NCI-H2196 treated with DMSO at 0.1 percent for 48 hours (cell line): ENCODE data around the gene TMPRSS9.
"Not testable (repeated sequence)": the region's sequence is repeated elsewhere in the genome, so short reads cannot be mapped to it uniquely, and the experiment has no call there.

ENCODE experiments used
- DNase-seq: peaks from one replicate; lab custom pipeline; 2025; ENCODE audit not compliant: unreplicated experiment; lab: John Stamatoyannopoulos, UW

TMPRSS9 gene

DNA sequence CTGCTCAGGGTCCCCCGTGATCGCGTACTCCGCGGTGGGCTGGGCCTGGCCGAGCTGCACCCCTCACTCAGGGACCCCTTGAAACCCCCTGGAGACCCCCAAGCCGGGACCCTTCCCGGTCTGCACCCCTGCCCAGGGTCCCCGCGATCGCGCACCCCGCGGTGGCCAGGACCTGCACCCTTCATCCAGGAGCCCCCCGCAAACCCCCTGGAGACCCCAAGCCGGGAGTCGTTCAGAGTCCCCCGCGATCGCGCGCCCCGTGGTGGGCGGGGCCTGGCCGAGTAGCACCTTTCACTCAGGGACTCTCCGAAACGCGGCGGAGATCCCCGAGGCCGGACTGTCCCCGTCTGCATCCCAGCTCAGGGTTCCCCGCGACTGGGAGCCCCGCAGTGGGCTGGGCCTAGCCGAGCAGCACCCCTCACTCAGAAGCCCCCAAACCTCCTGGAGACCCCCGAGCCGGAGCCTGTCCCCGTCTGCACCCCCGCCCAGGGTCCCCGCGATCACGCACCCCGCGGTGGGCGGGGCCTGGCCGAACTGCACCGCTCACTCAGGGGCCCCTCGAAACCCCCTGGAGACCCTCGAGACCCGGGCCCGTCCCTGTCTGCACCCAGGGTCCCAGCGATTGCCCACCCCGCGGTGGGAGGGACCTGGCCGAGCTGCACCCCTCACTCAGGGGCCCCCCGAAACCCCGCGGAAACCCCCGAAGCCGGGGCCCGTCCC is 95.9 kb downstream of the TMPRSS9 start:
- no peak for DNase-seq

DNA sequence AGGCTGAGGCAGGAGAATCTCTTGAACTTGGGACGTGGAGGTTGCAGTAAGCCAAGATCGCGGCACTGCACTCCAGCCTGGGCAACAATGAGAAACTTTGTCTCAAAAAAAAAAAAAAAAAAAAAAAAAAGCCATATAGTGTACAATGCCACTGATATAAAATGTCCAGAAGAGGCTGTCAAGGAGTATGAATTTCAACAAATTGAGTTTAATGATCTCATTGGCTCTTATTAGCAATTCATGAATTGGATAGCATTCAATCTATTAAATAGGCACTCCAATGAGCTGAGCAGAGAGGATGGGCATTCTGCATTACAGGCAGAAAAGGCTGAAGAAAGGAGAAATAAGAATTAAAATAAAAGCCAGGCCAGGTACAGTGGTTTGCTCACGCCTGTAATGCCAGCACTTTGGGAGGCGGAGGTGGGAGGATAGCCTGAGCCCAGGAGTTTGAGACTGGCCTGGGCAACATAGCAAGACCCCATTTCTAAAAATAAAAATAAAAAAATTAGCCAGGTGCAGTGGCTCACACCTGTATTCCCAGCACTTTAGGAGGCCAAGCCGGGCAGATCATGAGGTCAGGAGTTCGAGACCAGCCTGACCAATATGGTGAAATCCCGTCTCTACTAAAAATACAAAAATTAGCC is 97.5 kb downstream of the TMPRSS9 start:
- no peak for DNase-seq

DNA sequence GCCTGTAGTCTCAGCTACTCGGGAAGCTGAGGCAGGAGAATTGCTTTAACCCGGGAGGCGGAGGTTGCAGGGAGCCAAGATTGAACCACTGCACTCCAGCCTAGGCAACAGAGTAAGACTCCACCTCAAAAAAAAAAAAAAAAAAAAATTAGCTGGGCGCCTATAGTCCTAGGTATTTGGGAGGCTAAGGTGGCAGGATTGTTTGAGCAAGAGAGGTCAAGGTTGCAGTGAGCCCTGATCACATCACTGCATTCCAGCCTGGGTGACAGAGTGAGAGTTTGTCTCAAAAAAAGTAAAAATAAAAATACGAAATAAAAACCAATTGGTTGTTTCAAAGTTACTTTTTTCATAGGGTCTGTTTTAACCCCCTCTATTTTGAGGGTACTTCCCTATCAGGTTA is 98.0 kb downstream of the TMPRSS9 start:
- no peak for DNase-seq

DNA sequence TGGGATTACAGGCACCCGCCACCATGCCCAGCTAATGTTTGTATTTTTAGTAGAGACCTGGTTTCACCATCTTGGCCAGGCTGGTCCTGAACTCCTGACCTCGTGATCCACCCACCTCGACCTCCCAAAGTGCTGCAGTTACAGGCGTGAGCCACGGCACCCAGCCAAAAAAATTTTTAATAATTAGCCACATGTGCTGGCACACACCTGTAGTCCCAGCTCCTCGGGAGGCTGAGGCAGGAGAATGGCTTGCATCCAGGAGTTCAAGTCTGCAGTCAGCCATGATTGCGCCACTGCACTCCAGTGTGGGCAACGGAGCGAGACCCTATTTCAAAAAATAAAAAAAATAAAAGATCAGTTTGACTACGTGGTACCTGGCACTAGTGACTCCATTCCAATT is 98.7 kb downstream of the TMPRSS9 start:
- DNase-seq = not testable (repeated sequence)

DNA sequence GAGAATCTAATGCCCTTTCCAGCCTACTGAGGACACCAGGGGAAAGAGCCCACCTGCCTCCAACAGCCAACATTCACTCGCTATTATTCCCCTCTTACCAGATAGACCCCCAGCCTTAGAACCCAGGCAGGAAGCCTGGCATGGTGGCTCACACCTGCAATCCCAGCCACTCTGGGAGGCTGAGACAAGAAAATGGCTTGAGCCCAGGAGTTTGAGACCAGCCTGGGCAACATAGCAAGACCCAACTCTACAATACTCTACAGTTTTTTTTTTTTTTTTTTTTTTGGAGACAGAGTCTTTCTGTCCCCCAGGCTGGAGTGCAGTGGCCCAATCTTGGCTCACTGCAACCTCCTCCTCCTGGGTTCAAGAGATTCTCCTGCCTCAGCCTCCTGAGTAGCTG is 100.2 kb downstream of the TMPRSS9 start:
- DNase-seq = no peak

DNA sequence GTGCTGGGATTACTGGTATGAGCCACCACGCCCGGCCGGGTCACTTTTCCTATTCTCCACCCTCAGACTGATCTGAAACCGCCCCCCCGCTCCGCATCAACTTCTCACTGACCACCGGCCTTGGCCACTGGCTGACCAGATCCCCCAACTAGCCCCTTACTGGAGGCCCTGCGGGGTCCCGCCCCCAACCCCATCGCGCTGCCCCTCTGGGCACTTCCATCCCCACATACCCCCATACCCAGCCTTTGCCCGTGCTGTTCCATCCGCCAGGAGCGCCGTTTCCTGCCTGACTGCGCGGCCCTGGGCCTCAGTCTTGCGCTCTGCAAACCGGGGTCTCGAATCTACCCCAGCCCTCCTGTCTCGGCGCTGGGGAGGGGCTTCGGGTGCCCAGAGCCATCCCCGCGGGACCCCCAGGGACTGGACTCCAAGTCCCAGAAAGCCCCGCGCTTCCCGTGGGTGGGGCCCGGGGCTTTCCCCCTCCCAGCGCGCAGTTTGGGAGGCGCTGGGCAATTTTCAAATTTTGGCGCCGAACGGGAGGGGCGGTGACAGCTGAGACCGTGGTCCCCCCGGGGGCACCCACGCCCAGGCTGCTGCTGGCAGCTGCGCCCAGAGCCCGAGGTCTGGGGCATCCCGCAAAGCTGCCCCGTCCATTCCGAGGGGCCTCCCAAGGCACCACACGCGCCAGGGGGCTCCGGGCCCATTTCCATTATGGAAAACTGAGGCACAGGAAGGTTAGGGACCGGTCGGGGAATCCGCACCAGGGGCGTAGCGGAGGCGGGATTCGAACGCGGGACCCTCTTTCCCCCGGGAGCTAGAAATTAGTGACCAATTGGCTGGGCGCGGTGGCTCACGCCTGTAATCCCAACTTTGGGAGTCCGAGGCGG is 101.9 kb downstream of the TMPRSS9 start:
- DNase-seq = no peak

DNA sequence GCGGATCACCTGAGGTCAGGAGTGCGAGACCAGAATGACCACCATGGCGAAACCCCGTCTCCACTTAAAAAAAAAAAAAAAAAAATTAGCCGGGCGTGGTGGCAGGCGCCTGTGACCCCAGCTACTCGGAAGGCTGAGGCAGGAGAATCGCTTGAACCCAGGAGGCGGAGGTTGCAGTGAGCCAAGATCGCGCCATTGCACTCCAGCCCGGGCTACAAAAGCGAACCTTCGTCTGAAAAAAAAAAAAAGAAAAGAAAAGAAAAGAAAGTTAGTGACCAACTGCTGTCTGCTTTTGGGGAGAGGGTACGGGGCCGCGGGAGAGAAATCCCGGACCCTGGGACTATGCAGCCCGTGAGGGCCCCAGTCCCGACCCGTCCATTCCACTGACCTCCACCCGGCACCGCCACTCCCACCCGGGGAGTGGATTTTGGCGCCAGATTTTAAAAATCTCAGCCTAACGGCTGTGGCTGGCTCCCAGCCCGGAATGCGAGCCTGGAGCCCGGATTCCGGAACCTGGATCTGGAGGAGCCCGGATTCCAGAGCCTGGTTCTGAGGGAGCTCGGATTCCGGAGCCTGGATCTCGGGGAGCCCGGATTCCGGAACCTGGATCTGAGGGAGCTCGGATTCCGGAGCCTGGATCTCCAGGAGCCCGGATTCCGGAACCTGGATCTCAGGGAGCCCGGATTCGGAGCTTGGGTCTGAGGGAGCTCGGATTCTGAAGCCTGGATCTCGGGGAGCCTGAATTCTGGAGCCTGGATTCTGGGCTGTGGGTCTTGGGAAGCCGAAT is 102.8 kb downstream of the TMPRSS9 start:
- no peak for DNase-seq

DNA sequence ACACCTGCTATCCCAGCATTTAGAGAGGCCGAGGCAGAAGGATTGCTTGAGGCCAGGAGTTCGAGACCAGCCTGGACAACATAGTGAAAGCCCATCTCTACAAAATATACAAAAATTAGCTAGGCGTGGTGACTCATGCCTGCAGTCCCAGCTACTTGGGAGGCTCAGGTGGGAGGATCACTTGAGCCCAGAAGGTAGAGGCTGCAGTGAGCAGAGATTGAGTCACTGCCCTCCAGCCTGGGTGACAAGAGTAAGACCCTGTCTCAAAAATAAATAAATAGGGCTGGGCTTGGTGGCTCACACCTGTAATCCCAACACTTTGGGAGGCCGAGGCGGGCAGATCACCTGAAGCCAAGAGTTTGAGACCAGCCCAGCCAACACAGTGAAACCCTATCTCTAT is 103.6 kb downstream of the TMPRSS9 start:
- not testable (repeated sequence) for DNase-seq

DNA sequence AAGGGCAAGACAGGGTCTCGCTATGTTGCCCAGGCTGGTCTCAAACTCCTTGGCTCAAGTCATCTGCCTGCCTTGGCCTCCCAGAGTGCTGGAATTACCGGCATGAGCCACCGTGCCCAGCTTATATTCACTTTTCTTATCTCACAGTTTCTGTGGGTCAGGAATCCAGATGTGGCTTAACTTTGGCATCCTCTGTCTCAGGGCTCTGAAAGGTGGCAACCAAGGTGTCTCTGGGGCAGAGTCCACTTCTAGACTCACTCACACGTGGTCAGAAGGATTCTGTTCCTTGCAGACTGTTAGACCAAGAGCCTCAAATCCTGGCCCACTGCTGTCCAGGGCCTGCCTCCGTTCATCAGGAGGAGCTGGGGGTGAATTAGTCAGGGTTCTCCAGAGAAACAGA is 104.3 kb downstream of the TMPRSS9 start:
- no peak for DNase-seq

DNA sequence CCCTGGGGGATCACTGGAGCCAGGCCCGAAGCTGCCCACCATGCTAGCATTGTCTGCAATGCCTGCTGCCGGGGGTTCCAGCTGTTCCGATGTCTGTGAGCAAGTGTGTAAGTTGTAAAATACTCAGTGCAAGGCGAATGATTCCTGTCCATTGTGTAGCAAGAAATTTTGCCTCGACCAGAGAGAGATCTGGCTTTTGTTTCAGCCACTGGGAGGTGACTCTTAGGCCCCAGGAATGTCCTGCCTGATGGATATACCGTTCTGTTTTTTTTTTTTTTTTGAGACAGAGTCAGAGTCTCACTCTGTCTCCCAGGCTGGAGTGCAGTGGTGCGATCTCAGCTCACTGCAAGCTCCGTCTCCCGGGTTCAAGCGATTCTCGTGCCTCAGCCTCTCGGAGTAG is 108.5 kb downstream of the TMPRSS9 start:
- DNase-seq = no peak

DNA sequence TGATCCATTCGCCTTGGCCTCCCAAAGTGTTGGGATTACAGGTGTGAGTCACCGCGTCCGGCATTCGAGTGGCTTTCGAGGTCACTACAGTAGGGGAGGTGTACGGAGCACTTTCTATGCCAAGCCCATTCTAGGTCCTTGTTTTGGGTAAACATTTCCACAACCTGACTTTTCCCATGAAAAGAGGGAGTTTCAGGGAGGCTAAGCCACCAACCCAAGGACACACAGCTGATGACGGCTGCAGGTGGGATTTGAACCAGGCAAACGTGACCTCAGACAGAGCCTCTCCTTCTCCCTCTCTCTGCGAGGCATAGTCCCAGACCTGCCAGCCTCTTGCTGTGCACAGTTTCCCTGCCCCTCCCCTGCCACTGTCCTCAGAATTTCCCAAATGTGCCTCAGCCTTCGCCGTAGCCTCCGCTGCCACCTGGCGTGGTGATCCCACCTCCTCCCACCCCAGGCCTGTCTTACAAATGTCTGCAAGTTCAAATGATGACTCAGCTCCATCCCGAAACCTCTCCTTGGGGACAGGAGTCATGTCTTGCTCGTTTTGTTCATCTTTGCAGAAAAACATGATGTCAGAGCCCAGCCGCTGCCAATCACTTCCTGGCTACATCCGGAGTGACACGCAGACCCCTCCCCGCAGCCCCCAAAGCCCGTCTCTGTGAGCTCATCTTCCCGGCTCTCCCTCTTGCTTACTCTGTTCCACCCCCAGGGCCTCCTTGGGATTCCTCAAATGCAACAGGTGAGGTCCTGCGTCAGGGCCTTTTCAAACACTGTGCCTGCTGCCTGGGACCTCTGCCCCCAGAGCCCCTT is 109.2 kb downstream of the TMPRSS9 start:
- no peak for DNase-seq

DNA sequence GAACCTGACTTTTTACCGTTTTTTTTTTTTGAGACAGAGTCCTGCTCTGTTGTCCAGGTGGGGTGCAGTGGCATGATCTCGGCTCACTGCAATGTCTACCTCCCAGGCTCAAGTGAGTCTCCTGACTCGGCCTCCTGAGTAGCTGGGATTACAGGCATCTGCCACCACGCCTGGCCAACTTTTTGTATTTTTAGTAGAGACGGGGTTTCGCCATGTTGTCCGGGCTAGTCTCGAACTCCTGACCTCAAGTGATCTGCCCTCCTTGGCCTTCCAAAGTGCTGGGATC is 109.8 kb downstream of the TMPRSS9 start:
- not testable (repeated sequence) for DNase-seq

DNA sequence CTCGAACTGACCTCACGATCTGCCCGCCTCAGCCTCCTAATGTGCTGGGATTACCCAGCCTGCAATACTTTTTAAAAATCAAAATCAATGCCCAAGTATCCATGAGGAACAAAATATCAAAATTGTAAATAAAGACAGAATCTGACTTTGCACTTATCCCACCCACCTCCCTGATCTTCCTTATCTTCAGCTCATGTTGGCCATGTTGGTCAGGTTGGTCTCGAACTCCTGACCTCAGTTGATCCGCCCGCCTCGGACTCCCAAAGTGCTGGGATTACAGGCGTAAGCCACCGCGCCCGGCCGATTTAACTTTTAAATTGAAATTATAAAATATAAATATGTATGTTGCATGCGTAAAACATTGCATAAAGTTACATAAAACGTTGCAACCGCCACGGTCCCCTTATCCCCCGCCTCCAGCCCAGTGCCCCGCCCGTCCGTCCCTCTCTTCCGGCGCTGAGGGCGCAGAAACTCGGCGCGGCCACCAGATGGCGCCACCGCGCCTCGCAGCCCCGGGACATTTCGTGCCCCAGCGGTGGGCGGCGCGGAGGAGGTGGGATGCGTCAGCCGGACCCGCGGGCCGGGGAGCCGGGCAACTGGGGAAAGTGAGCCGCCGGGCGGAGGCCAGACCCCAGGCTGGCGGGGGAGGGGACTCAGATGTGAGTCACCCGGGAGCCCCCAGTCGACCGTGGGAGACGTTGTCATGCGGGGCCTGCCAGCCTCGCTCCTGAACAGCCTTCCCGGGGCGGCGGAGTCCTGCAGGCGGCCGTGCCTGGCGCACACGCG is 114.4 kb downstream of the TMPRSS9 start:
- peak; percentile 71 for DNase-seq

DNA sequence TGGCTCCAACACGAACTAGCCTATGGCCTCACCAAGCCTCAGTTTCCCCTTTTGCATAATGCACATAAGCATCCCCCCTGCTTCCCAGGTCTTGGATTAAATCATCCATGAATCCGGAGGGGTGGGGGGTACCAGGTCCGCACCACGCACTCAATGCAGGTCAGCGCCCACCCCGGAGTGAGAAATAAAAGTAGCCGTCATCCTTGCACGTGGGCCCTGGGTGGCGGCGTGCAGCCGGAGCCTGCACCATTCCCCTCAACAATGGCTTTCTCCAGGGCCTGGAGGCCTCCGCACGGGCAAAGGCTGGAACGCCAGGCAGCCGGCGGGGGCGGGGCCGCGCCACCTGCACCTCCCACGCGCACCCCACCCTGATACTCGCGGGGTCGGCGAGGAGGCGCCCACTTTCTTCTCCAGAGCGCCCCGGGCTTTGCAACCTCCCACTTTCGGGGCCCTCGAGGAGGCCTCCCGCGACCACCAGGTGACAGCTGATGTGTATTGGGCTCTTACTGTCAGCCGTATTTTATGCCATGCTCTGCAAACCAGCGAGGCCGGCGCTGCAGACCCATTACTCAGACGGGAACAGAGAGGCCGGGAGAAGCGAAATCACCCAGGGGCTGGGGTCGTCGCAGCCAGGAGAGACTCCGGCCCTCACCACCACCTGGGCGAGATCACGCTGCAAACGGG is 115.1 kb downstream of the TMPRSS9 start:
- DNase-seq = peak; percentile 37
